Measurements from ENCODE around the gene CYB5R3.
A peak's percentile ranks its signal among the peaks of the same experiment; 100 is the strongest.

The CYB5R3 gene

DNA sequence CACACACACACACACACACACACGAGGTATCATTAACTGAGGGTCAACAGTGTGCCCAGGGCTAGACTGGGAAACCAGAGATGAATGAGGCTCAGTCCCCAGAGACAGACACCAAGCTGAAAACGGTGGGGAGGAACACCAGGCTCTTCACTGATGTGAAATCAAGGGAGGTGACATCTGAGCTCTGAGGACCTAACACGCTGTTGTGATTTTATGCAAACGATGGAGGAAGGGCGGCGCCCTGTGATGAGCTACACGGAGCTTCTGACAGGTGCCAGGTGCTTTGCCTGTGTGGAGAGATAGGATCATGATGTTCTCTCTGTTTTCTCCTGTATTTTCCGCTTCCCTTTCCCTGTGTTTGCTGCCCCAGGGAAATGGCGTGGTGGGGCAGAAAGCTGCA, 6.5 kb upstream of the CYB5R3 start:
- peak overlapping the region; percentile 93 for H3K27ac ChIP-seq
- TF ChIP-seq, protein P1, sequence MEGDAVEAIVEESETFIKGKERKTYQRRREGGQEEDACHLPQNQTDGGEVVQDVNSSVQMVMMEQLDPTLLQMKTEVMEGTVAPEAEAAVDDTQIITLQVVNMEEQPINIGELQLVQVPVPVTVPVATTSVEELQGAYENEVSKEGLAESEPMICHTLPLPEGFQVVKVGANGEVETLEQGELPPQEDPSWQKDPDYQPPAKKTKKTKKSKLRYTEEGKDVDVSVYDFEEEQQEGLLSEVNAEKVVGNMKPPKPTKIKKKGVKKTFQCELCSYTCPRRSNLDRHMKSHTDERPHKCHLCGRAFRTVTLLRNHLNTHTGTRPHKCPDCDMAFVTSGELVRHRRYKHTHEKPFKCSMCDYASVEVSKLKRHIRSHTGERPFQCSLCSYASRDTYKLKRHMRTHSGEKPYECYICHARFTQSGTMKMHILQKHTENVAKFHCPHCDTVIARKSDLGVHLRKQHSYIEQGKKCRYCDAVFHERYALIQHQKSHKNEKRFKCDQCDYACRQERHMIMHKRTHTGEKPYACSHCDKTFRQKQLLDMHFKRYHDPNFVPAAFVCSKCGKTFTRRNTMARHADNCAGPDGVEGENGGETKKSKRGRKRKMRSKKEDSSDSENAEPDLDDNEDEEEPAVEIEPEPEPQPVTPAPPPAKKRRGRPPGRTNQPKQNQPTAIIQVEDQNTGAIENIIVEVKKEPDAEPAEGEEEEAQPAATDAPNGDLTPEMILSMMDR (conservative IDR thresholded peaks at IDR 0.05), result no peak

DNA sequence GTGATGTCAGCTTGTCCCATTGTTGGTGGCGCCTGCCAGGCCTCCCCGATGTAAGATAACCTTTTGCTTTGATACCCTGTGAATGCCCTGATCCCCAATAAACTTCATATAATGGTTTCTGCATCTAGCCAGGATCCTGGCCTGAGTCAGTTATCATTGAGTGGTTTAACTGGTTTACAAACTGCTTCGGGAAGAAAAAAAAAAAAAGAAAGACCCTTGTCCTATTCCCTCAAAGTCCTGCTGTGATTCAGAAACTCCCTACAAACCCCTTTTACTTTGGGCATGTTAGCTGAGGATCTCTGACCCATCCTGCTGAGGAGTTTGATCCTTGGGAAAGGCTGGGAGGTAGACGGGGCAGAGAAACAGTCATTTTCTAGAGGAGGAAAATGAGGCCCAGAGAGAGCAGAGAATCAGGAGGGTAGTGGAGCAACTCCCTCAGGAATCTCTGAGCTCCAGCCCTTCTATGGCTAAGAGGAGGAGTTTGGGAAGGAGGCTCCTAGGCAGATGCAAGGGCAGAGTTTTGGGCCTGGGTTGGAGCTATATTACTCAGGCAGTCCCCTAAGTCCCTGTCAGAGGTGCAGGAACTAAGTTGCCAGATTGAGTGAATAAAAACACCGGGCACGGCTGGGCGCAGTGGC, 5.4 kb upstream of the CYB5R3 start:
- H3K27ac ChIP-seq, result peak overlapping the region; percentile 93
- TF ChIP-seq, protein P1 (conservative IDR thresholded peaks at IDR 0.05), result no peak

DNA sequence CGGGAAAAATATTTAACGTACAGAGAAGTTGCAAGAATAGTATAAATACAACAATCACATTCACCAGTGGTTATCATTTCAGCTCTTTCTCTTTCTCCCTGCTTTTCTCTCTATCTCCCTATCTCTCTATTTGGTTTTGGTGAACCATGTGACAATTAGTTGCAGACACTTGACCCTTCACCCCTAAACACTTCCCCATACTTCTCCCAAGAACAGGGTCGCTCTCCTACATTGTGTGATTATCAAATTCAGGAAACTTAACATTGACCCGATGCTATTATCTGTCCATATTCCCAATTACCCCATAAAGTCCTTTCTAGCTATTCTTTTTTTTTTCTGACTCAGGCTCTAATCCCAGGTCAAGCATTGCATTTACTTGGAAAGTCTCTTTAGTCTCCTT, 4.8 kb upstream of the CYB5R3 start:
- peak overlapping the region; percentile 93 for H3K27ac ChIP-seq
- TF ChIP-seq, protein P1 (conservative IDR thresholded peaks at IDR 0.05), result no peak

DNA sequence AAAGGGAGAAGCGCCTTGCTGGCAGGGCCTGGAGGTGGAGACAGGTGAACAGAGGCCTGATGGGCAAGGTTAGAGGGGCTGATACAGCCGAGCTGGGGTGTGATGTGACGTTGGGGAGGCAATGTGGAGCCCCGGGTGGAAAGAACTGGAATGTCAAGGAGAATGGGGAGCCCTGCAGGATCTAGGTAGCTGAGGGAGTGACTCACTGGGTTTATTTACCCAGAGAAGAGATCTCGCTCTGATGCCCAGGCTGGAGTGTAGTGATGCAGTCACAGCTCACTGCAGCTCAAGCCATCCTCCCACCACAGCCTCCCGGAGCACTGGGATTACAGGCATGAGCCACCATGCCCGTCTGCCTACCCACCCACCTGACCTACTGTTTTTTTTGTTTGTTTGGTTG, 1.9 kb upstream of the CYB5R3 start:
- TF ChIP-seq, protein P1 (conservative IDR thresholded peaks at IDR 0.05), result no peak
- no peak overlapping the region for H3K27ac ChIP-seq

DNA sequence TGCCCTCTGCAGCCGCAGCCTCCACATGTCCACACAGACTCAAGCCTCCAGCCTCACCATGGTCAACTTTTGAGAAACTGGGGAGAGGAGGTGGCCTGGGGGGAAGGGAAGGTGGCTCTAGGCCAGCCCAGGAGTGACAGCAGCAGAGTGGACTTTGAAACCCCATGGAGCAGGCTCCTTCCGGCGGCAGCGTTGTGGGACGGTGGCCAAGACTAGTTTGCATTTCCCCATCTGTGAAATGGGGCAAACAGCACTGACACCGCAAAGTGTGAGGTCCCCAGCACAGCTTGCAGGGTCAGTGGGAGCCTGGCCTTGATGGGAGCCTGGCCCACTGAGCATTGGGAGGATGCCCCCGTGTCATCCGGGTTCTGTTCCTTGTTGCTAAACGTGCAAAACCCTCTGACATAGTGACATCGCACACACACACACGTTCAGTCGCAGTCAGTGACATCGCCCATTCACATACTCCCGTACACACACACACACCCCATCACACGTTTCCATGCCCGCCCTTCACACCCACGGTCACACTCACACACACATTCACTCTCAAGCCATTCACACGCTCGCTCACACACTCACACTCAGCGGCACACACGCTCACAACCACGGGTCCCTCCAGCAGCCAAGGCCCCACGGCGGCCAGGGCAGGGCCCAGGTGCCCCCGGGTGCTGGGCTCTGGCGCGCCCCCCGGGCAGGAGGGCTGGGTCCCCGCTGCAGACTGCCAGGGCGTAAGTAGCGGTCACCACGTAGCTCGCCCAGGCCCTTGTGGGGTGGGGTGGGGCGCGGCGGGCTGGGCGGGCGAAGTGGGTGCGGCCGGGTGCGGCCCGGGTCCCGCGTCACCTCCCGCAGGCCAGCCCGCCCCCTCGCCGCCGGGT, 585 bp downstream of the CYB5R3 start:
- TF ChIP-seq, protein P1 (conservative IDR thresholded peaks at IDR 0.05), result no peak
- H3K27ac ChIP-seq, result peak overlapping the region; percentile 77

DNA sequence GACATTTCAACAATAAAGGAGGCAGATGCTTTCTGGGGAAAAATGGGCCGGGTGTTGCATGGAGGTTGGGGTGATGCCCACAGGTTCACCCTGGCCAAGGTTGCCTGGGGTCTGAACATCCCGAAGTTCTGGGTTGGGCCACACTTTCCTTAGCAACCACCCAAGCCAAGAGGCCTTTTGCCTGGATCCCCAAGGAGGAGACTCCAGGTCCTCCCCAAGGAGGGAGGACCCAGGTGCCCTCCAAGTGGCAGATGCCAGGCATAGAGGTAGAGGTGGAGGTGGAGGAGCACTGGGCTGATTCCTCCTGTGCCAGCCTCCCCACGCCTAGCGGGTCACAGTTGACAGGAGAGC, 1.2 kb downstream of the CYB5R3 start:
- peak overlapping the region; percentile 77; the same call in 1 of the 2 replicates for H3K27ac ChIP-seq
- TF ChIP-seq, protein P1 (conservative IDR thresholded peaks at IDR 0.05), result no peak

Measured in VCaP (cell line).